GM12865 (cell line): ENCODE measurements around the gene SH3PXD2A.

Experiments used
- DNase-seq: peaks from one replicate; pipeline ENCODE4 v3.0.0; 2010; ENCODE audit warnings: low read depth
- H3K4me3 ChIP-seq: 2 replicates; pipeline ENCODE4 v1.5.1; 2011; ENCODE audit warnings: mild to moderate bottlenecking, low read depth, low read length, control low read depth
- TF ChIP-seq, protein P1 (sequence below): IDR thresholded peaks from 2 replicates; pipeline ENCODE4 v1.5.1; 2011; ENCODE audit warnings: low read length, control low read depth, low read depth, inconsistent platforms; ENCODE audit not compliant: insufficient read depth; ENCODE audit errors: missing control alignments

Gene SH3PXD2A

GRCh38 chr10:103640436-103641181 is 214.8 kb downstream of the SH3PXD2A start:
- TF ChIP-seq, protein P1, sequence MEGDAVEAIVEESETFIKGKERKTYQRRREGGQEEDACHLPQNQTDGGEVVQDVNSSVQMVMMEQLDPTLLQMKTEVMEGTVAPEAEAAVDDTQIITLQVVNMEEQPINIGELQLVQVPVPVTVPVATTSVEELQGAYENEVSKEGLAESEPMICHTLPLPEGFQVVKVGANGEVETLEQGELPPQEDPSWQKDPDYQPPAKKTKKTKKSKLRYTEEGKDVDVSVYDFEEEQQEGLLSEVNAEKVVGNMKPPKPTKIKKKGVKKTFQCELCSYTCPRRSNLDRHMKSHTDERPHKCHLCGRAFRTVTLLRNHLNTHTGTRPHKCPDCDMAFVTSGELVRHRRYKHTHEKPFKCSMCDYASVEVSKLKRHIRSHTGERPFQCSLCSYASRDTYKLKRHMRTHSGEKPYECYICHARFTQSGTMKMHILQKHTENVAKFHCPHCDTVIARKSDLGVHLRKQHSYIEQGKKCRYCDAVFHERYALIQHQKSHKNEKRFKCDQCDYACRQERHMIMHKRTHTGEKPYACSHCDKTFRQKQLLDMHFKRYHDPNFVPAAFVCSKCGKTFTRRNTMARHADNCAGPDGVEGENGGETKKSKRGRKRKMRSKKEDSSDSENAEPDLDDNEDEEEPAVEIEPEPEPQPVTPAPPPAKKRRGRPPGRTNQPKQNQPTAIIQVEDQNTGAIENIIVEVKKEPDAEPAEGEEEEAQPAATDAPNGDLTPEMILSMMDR, result no peak
- DNase-seq, result no peak
- H3K4me3 ChIP-seq, result no peak overlapping the region

DNA sequence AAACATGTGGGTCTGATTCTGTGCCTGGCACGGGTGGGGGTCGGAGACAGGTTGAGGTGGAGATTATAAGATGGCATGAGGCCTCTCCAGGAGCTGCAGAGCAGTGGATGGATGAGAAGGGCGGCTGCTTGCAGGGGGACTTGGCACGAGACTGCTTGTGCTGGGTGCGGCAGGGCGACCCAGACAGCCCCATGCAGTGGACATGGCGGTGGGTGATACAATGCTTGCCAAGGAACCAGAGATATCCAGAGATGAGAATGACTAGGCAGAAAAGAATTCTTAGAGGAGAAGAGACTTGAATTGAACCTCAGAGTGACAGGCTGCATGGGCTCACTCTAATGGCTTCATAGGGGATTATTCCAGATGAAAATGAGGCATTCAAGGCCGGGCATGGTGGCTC is 216.4 kb downstream of the SH3PXD2A start:
- H3K4me3 ChIP-seq, result no peak overlapping the region
- TF ChIP-seq, protein P1, result no peak
- DNase-seq, result no peak

- no peak overlapping the region for H3K4me3 ChIP-seq
- no peak for DNase-seq
- TF ChIP-seq, protein P1, result no peak
Observed at GRCh38 chr10:103637927-103638557, 217.3 kb downstream of the SH3PXD2A start.

DNA sequence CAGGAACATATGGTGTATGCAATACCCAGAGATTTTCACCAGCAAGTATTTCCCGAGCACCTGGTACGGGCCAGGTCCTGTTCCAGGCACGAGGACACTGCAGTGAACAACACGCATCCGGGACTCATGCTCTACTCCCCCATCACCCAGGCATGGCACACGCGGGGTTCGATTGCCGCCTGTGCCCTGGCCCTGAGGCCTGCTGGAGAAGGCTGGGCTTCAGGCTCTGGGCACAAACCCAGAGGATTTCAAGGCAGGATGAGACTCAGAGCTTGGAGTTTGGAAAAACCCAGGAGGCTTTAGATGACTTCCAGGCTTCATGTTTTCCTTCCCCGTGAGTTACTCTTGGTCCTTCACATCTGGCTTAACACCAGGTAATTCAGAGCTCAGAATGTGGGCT is 218.4 kb downstream of the SH3PXD2A start:
- no peak overlapping the region for H3K4me3 ChIP-seq
- TF ChIP-seq, protein P1, result no peak
- DNase-seq, result no peak

GRCh38 chr10:103636492-103636891 is 218.9 kb downstream of the SH3PXD2A start:
- TF ChIP-seq, protein P1, result no peak
- H3K4me3 ChIP-seq, result no peak overlapping the region
- no peak for DNase-seq

- DNase-seq, result no peak
- TF ChIP-seq, protein P1, result no peak
- H3K4me3 ChIP-seq, result no peak overlapping the region
Observed at GRCh38 chr10:103635580-103635979, 219.8 kb downstream of the SH3PXD2A start.
